ENCODE results near the gene CCKAR. TPM values are rescaled to one million over a fixed set of nuclear protein-coding genes. Genes with fewer than 3 reads are reported as not detected.

Gene CCKAR
- total RNA-seq, 1 experiment from 2014 or later, result not detected

GRCh38 chr4:26450418-26450817, 39.9 kb downstream of the CCKAR start:
- in situ Hi-C loops (cut with HindIII; ENCODE audit: low pct_unique_long_range_greater_than_20kb, low sequenced_read_pairs), result no loop called here
- Histone ChIP-seq H3K27ac (ENCODE audit: low read length) (no peak overlapping the region), H3K4me1 (ENCODE audit: control insufficient read depth, insufficient read depth, low read length) (no peaks in the 10 kb centered on the region), H3K36me3 (ENCODE audit: control insufficient read depth, insufficient read depth, low read length) (no peaks in the 10 kb centered on the region), H3K9me3 (ENCODE audit: control insufficient read depth, insufficient read depth, low read depth, low read length) (no peaks in the 10 kb centered on the region), H3K27me3 (ENCODE audit: control insufficient read depth, insufficient read depth, low read length) (no peaks in the 10 kb centered on the region), H3K4me3 (ENCODE audit: low read depth in 2 of 2, low read length in 2 of 2) (no peak overlapping the region)
- ChIA-PET CTCF (no interaction called here), POLR2A (no interaction called here)
- TF ChIP-seq, protein P1, sequence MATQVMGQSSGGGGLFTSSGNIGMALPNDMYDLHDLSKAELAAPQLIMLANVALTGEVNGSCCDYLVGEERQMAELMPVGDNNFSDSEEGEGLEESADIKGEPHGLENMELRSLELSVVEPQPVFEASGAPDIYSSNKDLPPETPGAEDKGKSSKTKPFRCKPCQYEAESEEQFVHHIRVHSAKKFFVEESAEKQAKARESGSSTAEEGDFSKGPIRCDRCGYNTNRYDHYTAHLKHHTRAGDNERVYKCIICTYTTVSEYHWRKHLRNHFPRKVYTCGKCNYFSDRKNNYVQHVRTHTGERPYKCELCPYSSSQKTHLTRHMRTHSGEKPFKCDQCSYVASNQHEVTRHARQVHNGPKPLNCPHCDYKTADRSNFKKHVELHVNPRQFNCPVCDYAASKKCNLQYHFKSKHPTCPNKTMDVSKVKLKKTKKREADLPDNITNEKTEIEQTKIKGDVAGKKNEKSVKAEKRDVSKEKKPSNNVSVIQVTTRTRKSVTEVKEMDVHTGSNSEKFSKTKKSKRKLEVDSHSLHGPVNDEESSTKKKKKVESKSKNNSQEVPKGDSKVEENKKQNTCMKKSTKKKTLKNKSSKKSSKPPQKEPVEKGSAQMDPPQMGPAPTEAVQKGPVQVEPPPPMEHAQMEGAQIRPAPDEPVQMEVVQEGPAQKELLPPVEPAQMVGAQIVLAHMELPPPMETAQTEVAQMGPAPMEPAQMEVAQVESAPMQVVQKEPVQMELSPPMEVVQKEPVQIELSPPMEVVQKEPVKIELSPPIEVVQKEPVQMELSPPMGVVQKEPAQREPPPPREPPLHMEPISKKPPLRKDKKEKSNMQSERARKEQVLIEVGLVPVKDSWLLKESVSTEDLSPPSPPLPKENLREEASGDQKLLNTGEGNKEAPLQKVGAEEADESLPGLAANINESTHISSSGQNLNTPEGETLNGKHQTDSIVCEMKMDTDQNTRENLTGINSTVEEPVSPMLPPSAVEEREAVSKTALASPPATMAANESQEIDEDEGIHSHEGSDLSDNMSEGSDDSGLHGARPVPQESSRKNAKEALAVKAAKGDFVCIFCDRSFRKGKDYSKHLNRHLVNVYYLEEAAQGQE (IDR thresholded peaks at IDR 0.05; ENCODE audit: insufficient read depth in 1 of 2, low read depth in 2 of 2, low read length in 1 of 2), result no peak
- TF ChIP-seq TCF7L2 (IDR thresholded peaks at IDR 0.05; ENCODE audit: low read depth, low read length) (no peak), SIN3A (IDR thresholded peaks at IDR 0.05; ENCODE audit: borderline replicate concordance, insufficient read depth, low read depth, low read length) (no peak), CTCF (IDR thresholded peaks at IDR 0.05) (no peak), POLR2AphosphoS5 (IDR thresholded peaks at IDR 0.05; ENCODE audit: low read depth, low read length) (no peak)
- ATAC-seq (peak; percentile 58; the same call in 1 of the 2 replicates), DNase-seq (ENCODE audit: low read depth, low spot score) (no peak)
- intact Hi-C loops (cut with micrococcal nuclease; ENCODE audit: unreplicated experiment), result no loop called here
- no TSS peak for BruUV-seq (replicated peaks)

DNA sequence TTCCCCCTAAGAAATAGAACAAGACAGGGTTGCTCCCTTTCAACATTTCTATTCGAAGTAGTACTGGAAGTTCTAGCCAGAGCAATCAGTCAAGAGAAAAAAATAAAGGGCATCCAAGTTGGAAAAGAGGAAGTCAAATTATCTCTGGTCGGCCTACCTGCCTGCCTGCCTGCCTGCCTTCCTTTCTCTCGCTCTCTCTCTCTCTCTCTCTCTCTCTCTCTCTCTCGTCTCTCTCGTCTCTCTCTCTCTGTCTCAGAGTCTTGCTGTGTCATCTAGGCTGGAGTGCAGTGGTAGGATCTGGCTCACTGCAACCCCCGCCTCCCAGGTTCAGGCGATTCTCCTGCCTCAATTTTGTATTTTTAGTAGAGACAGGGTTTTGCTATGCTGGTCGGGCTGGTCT, 42.9 kb downstream of the CCKAR start:
- DNase-seq (ENCODE audit: low read depth, low spot score) (no peak), ATAC-seq (no peak)
- H3K4me1 ChIP-seq (ENCODE audit: control insufficient read depth, insufficient read depth, low read length), result no peaks in the 10 kb centered on the region
- H3K27ac ChIP-seq (ENCODE audit: low read length), result no peak overlapping the region
- intact Hi-C loops (cut with micrococcal nuclease; ENCODE audit: unreplicated experiment) (no loop called here), in situ Hi-C loops (cut with HindIII; ENCODE audit: low pct_unique_long_range_greater_than_20kb, low sequenced_read_pairs) (no loop called here)
- no peaks in the 10 kb centered on the region for H3K27me3 ChIP-seq (ENCODE audit: control insufficient read depth, insufficient read depth, low read length)
- POLR2A ChIA-PET, result no interaction called here
- no peak overlapping the region for H3K4me3 ChIP-seq (ENCODE audit: low read depth in 2 of 2, low read length in 2 of 2)
- no peaks in the 10 kb centered on the region for H3K9me3 ChIP-seq (ENCODE audit: control insufficient read depth, insufficient read depth, low read depth, low read length)
- H3K36me3 ChIP-seq (ENCODE audit: control insufficient read depth, insufficient read depth, low read length), result no peaks in the 10 kb centered on the region
- no peak for TF ChIP-seq POLR2AphosphoS5 (IDR thresholded peaks at IDR 0.05; ENCODE audit: low read depth, low read length)
- no peak for TF ChIP-seq SIN3A (IDR thresholded peaks at IDR 0.05; ENCODE audit: borderline replicate concordance, insufficient read depth, low read depth, low read length)
- TF ChIP-seq TCF7L2 (IDR thresholded peaks at IDR 0.05; ENCODE audit: low read depth, low read length), result no peak
- TF ChIP-seq, protein P1 (IDR thresholded peaks at IDR 0.05; ENCODE audit: insufficient read depth in 1 of 2, low read depth in 2 of 2, low read length in 1 of 2), result no peak
- no peak for TF ChIP-seq CTCF (IDR thresholded peaks at IDR 0.05)
- CTCF ChIA-PET, result no interaction called here
- BruUV-seq (replicated peaks), result no TSS peak

All from Panc1 (cell line).